AG10803 (cell line): Measurements from ENCODE around the gene MYLIP.
"Not testable (repeated sequence)": the region's sequence is repeated elsewhere in the genome, so short reads cannot be mapped to it uniquely, and the experiment has no call there.

Experiments
- DNase-seq: peaks from one replicate; pipeline ENCODE4 v3.0.0; 2010; ENCODE audit warnings: low read depth
- H3K4me3 ChIP-seq: 2 replicates; pipeline ENCODE4 v1.5.1; 2011; ENCODE audit warnings: mild to moderate bottlenecking, low read length, control low read depth
- CTCF ChIP-seq: conservative IDR thresholded peaks from 2 replicates; pipeline ENCODE4 v1.5.1; 2011; ENCODE audit warnings: mild to moderate bottlenecking, low read length, control low read depth, inconsistent platforms

Gene MYLIP

DNA sequence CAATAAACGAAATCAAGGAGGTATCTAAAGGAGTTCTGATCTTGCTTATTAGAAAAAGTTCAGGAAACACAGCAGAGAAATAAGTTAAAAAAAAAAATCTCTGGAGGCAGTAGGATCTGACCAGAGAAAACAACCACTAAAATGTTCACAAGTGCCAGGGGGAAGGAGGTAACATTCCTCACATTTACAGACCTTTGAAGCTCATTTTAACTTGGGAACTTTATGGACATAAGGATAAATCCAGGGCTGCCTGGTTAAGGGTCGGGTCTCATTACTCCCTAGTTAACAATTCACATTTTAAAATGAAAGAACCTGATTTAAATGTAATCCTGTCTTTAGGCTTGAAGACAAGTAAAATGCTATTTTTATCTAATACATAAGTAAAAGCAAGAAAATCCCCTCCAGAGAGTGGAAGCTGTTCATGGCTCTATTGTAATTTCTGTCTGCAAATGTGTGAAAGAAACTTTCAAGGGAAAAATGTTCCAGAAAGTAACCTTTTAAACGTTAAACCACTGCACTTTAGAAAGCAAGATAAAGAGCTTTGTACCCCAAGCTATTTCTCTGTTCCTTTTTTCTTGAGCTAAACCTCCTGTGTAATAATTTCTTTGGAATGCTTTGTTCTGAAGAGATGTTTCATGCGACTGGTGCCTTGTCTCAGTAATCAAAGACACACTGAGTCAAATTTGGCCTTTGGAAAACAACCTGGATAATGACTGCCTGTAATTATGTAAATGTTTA is 38.2 kb downstream of the MYLIP start:
- no peak overlapping the region for H3K4me3 ChIP-seq
- no peak for DNase-seq
- TF ChIP-seq CTCF = no peak

DNA sequence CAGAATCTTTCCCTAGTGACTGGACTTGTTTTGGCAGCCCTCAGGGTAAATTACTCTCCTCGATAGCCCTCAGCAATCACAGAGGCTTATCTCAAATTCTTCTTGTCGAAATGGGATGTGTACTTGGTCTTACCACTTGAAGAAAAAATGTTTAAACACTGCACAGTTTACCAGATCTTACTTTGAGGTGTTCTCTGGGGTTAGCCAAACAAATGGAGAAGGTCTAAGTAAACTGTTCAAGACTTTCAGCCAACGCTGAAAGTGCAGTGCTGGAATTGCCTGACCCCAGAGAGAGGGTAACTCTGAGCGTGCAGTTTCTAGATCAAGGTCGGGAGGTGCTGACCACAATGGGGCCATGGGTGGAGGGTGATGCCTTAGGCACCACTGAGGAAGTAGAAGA is 39.2 kb downstream of the MYLIP start:
- no peak overlapping the region for H3K4me3 ChIP-seq
- DNase-seq = no peak
- no peak for TF ChIP-seq CTCF

- peak; percentile 33 for DNase-seq
- no peak overlapping the region for H3K4me3 ChIP-seq
- peak; percentile 72 for TF ChIP-seq CTCF
Observed at GRCh38 chr6:16168858-16169257, 40.0 kb downstream of the MYLIP start.

- DNase-seq = no peak
- TF ChIP-seq CTCF = no peak
- H3K4me3 ChIP-seq = no peak overlapping the region
Observed at GRCh38 chr6:16171400-16171799, 42.5 kb downstream of the MYLIP start.

DNA sequence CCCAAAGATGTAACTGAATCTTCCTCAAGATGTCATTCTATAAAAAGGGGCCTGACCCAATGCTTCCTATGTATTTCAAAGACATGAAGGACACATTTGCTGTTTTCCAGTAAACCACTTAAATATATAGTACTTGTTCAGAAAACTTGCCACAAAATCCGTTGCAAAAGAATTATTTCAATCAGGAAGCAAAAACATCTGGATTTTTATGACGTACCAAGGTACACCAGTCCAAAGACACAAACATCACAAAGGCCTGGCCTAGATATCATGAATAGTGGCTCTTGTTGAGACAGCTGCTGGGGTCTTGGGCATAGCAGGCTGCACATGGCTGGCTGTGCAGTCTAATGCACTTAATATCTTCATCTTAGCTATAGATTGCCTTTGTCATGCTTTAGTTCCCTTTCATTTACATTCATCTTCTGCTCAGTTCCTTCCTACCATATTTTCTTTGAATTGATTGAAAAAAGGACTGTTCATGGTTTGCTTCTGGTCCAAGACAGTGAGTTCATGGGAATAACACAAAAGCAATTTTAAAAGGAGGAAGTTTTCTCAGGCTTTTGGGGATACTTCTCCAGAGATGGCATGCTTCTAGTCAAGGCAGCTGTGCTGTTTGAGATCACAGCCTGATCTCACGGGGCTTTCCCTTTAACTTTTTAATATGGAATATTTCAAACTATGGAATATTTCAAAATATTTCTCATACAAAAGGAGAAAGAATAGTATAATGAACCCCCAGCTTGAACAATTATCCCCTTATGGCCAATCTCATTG is 44.5 kb downstream of the MYLIP start:
- H3K4me3 ChIP-seq = no peak overlapping the region
- no peak for DNase-seq
- no peak for TF ChIP-seq CTCF

- no peak for TF ChIP-seq CTCF
- H3K4me3 ChIP-seq = no peak overlapping the region
- DNase-seq = no peak
Observed at GRCh38 chr6:16174416-16175078, 45.7 kb downstream of the MYLIP start.

DNA sequence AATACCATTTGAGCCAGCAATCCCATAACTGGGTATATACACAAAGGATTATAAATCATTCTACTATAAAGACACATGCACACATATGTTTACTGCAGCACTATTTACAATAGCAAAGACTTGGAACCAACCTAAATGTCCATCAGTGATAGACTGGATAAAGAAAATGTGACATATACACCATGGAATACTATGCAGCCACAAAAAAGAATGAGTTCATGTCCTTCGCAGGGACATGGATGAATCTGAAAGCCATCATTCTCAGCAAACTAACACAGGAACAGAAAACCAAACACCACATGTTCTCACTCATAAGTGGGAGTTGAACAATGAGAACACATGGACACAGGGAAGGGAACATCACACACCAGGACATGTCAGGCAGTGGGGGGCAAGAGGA is 47.7 kb downstream of the MYLIP start:
- H3K4me3 ChIP-seq, DNase-seq: not testable (repeated sequence)
